ENCODE results near the gene FAM20A.

Gene FAM20A

DNA sequence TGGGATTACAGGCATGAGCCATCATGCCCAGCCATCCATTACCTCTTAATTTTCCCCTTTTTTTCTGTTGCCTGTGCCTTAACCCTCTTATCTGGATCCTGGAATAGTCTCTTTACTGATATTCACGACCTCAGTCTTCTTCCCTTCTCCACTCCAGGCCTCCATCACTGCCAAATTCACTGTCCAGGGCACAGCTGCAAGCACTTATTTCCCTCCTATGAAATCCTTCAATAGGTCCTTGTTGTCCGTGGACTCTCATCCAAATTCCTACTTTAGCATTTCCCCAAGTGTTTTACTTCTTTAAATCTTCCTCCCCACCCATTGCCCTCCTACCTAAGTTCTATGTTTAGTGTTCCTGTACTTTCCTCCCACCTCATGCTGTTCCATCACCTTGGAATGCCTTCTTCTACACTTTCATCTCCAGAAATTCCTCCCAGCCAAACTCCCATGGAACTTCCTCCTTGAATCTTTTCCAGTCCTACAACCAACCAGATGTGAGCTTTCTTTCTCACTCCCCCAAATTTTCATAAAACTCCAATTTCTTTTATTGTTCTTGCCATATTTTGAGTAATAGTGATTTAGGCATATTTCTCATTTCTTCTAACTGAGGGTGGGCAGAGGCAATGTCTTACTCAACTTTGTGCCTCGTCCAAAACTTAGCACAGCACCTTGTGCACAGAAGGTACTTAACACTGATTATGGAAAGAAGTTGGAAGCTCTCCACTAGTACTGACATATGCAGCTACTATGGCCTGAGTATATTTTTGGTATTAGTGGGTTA is 35.3 kb downstream of the FAM20A start:
- no peak for DNase-seq (ENCODE audit: low spot score)

DNA sequence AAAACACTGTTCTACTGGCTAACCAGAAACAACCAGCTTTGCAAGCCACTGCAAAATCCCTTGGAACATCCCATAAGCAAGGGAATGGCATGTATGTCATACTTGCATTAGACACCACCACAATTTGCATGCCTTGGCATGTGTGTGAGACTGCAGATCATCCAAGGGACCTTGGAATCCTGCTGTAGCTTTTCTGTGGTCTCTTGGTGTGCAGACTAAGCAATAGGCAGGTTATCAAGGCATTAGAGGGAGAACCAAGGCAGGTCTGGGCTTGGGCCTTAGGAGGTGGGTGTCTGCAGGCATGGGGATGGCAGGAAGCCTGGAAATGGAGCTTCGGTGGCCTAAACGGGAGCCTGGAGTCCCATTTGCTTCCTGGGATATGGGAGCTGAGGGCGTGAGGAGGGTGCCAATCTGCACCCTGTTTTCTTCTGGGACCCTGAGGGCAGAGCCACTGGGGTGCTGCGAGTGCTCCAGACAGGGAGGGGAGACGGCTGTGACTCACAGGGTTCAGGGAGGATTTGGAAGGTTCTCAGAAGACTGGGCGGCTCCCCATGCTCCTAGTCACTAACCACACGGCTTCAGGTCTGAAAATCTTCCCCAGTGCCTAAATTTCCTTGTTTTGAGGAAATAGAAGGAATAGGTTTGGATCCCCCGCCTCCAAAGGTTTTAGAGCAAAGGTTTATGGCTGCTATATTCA is 36.6 kb downstream of the FAM20A start:
- no peak for DNase-seq (ENCODE audit: low spot score)

DNA sequence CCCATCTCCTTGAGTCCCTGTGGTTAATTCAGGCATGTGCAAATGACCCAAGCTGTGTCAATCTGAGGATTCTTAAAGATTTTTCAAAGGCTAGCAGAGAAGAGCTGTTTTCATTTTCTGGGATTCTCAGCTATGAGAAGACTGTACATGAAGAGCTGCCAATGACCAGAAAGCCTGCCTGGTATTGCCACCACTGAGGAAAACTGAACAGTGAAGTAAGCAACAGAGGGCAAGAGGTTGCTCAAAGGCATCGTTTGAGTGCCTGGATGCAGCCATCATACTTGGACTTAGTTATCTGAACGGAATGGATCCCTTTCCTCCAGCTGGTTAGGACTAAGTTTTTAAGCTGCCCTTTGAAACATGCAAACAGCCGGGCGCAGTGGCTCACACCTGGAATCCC is 38.4 kb downstream of the FAM20A start:
- no peak for DNase-seq (ENCODE audit: low spot score)

DNA sequence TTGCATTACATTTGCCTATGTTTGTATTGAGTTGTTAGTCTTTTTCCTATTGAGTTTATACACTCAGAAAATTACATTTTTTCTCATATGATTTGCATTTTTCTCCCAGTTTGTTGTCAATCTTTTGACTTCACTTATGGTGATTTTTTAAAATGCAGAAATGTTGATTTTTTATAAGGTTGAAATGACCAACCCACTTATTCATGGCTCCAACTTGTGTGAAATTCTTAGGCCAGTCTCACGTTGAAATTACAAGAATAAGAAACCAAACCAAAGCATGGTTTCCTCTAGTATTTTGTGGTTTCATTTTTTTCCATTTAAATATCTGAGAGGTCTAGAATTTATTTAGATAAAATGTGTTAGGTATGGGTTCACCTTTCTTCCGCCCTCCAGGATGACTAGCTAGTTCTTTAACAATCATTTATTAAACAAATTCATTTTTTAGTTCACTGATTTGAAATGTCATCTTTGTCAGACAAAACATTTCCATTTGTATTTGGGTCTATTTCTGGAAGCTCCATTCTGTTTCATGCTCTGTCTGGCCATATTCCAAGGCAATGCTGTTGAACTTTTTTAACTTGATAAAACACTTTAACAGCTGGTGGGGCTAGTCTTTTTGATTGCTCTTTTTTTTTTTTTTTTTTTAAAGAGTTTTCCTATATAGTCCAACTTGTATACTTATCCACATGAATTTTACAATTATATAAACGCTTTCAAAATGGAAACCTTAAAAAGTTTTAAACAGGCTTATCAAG is 40.0 kb downstream of the FAM20A start:
- no peak for DNase-seq (ENCODE audit: low spot score)

DNA sequence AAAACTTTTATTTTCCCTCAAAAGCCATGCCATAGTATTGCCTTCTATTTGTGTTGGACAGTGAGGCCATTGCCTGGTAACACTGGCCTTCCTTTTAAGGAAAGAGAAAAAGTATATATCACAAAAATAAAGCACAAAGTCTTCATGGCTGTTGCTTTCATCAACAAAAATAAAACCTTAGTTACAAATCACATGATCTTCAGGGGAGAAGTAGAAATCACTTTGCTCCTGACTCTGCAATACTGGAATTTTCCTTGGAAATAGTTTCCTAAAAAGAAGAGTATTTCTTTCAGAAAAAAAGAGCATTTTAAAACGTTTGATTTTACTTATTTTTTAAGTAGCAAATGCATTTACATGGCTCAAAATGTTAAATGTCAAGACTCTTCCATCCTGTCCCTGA is 41.9 kb downstream of the FAM20A start:
- no peak for DNase-seq (ENCODE audit: low spot score)

DNA sequence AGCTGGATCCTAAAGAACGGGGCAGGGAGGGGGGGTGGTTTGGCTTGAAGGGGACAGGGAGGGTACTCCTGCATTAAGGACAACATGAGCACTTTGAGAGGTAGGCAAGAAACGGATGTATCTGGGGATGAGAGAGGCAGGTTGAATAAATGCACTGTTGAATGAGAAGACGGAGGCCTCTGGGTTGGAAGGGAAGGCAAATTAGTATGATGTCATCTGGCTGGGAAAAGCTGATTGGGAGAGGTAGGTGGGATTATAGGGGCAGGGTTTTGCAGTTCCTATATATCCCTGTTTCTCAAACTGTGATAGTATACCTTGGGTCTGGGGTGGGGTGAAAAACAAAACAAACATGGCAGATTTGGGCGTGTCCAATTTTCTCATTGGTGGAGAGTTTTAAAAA is 44.6 kb downstream of the FAM20A start:
- no peak for DNase-seq (ENCODE audit: low spot score)

DNA sequence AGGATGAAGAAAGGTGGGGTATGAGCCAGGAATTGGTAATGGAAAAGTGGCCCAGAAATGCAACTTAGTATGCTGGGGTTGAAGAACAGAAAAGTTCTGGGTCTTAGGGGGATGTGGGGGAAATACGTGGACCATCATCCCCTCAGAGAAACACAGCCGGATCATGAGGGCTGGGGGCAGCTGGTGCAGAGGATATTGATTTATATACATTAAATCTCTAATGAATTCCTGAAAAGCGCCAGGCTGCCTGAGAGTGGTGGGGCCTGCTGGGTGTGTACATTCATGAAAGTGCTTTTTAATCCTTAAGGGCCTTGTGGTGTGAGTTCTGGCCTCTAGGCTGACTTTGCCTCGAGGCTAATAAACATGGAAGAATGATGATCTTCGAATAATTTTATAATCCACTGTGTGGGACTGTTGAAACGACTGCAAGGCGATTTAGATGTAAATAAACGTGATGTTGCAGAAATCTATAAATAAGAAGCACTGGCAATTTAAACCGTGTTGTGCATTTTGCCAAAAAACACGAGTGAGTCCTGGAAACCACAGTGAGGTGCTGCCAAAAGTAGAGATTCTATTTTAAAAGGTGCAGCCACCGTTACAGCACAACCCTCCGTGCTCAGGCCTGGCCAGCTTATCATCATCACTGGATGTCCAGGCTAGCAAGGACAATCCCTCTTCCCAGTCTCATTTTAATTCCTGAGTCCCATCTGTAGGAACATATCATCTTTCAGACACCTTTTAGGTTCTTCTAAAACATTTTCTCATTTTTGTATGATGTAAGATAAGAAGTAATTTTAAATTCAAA is 56.9 kb downstream of the FAM20A start:
- DNase-seq (ENCODE audit: low spot score), result no peak

DNA sequence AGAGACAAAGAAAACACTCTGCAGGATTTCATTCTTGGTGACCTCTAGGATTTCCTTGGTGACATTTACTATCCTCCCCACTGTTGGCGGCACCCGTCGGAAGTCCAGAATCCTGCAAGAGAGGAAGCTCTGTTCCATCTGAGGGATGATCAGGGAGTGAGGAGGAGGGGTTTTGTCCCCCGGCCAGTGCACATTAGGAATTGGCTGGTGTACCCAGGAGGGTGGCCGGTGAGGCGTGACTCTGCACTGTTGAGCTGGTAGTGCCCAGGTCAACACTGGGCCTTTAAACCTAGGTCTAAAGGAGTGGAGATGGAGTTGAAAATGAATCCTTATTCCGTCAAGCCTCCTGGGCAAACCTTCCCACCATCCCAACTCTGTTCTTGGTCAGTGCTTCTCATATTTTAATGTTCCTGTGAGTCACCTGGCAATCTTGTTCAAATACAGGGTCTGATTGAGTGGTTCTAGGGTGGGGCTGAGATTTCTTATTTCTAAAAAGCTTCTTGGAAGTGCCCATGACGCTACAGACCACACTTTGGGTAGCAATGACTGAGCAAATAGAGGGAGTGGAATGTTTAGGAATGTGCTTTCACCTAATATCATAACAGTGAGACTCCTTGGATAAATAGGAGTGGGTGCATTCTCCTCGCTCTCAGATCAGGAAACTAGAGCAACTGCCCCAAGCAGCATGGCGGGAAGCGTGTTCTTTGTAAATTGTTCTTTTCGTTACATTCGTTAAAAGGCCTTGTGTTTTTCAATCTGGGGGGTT is 58.3 kb downstream of the FAM20A start:
- DNase-seq (ENCODE audit: low spot score), result peak; percentile 29

DNA sequence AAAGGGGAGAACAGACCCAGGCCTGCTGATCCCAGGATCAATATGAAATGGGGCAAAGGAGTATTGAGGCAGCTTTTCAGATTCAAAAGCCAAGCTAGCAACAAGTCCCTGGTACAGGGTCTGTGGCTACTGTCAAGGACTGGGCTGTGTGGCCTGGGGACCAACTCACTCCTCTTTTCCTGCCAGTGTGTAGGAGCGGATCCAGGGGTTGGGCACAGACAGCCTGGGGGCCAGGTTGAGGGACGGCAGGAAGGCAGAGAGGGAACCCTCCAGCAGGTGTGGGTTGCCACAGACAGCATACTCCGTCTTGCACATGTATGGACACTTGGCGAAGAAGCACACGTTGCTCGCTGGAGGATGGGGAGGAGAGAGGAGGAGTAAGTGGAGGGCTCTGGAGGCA is 59.4 kb downstream of the FAM20A start:
- DNase-seq (ENCODE audit: low spot score), result no peak

DNA sequence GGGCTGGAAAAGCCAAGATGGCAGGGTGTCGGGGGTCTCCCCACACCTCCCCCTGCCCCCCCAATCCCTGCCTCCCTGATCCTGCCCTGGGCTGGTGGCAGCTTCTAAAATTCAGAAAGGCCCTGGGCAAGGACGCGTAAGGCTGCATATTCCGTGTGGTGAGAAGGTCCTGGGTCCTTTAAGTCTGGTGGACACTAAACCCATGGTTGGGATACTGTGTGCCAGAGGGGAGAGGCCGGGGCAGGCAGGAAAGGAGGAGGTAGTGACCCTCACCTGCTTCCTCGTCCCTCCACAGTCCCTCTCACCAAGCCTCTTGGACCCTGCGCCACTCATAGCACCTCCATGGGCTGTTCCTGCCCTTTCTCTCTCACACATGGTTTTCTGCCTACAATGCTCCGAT is 60.2 kb downstream of the FAM20A start:
- no peak for DNase-seq (ENCODE audit: low spot score)

DNA sequence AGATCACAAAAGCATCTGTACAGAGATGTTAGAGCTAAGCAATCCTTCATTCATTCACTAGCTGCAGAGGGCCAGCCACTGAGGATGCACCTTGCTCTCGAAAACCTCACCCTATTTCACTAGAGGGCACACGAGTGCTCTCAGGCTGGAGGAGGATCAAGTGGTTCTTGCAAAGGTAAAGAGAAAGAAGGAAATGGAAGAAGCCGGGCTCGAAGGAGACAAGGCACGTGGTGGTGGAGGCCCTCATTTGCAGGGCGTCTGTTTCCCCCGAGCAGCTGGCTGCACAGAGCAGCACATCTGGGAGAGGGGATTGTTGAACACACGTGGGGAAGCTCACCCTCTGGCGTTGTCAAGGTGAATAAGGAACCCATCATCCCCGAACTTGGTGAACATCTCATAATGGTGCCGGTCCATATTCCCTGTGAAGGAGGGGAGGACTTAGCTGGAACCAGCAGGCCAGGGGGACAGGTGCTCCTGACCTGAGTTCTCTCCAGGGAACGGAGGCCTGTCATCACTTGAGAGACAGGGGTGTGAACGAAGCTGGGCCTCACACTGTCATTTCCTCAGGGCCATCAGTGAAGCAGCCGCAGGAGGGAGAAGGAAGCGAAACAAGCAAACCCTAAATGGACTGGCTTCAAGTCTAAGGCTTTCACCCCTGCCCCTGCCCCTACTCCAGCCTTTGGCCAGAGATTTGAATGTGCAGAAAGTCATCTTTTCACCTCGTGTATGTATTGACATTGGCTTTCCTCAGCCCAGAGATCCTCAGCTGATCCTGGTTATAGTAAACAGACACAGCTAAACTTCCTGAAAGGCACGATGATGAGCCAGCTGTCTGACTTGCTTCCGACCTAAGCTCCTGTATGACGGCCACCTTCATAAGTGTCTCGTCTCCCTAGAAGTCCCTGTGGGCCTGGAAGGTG is 61.4 kb downstream of the FAM20A start:
- DNase-seq (ENCODE audit: low spot score), result peak; percentile 25

DNA sequence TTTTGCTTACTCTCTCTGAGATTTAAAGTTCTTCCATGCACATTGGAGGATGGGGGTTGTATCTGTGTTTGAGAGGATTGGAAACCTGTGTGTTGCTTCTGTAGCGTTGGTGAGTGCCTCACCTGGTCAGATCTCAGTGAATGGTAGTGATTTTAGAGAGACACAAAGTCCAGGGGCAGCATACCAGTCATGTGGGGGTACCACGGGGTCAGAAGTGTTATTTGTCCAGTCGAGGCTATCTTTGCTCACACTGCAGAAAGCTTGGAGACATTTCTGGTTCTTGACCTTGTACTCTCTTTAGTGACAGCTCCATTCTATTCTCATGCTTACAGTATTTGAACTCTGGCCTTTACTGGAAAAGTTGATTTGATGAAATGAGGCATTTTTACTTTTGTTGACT is 65.2 kb downstream of the FAM20A start:
- no peak for DNase-seq (ENCODE audit: low spot score)

DNA sequence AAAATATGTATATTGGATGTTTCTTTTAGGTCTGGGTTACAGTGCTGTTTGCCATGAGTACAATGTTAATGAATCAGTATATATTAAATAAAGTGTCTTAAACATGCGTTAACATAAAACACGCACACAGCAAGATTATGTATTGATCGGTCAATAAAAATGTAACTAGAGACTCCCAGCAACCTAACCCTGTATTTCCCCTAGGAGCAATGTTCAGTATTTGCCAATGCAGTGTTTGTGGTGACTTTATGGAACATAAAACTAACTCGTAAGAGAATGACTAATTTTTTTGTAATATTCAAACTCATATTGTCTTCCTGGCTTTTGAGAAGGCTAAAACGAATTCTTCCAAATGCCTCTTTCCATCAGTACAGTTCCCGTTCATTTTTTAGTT is 66.5 kb downstream of the FAM20A start:
- no peak for DNase-seq (ENCODE audit: low spot score)

DNA sequence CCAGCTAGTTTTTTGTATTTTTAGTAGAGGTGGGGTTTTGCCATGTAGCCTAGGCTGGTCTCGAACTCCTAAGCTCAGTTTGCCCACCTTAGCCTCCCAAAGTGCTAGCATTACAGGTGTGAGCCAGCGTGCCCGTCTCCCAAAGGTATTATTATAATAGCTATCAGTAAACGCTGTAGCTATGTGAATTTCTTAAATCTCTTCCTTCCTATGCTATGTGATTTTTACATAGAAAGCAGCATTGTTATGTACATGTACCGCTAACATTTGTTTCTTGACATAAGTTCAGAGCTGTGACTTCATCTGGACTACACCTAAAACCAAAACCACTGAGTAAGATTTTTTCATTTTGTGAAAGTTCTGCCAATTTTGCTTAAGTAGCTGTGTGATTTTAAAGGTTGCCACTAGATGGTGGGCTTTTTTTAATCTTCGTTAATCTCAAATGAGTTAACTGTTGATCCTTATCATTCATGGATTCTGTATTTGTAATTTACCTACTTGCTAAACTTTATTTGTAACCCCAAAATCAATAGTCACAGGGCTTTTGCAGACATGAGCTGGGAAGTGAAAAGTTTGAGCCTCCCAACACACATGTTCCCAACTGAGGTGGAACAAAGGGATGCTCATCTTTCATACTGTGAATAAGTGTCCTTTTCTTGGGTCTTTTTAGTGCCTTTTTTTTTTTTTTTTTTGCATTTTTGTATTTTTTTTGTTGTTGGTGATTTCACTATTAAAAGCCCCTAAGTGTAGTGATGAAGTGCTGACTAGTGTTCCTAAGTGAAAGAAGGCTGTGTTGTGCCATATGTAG is 67.1 kb downstream of the FAM20A start:
- DNase-seq (ENCODE audit: low spot score), result peak; percentile 12

DNA sequence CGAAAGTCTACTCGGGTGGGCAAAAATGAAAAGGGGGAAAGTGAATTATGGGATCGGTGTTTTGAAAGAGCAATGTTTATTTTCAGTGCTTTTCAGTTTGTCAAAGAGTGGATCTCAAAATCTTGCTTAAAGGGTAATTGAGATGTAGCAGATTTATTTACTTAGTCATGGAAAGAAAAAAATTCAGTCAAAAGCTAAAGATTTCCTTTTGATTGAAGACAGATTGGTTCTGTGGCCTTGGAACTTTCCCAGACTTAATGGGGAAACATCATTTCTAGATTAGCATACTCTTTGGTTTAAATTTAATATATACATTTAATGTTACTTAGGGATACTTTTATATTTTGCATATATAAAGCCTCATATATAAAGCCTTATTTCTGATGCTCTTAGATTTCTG is 68.3 kb downstream of the FAM20A start:
- DNase-seq (ENCODE audit: low spot score), result no peak

DNA sequence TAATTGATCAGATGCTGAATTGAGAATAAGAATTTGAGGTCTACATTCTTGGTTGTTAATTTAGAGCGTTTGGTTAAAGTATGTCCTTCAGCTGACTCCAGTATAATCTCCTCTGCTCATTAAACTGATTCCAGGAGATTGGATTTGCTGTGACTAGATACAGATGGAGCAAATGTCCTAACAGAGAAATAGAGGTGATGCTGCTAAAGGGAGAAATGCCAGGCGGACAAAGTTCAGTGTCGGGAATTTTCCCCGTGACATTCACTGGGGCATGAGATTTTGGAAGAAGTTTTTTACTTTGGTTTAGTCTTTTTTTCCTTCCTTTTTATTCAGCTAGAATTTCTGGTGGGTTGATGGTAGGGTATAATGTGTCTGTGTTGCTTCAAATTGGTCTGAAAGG is 69.9 kb downstream of the FAM20A start:
- no peak for DNase-seq (ENCODE audit: low spot score)

DNA sequence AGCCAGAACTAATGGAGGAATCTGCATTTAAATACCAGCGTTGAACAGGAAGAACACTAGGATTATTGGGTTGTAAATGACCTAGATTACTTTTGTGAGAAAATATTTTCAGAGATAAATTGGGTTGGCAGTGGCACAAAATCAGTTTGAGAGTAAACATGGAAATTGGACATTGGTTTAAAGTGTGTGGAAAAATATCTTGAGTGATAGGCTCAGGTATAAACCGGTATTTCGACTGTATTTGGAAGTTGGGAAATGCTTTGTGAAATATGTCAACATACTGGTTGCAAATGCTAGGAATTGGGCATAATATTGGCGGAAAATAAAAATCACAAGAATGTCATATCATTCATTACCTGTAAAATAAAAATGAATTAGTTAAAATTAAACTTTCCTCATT is 73.9 kb downstream of the FAM20A start:
- no peak for DNase-seq (ENCODE audit: low spot score)

DNA sequence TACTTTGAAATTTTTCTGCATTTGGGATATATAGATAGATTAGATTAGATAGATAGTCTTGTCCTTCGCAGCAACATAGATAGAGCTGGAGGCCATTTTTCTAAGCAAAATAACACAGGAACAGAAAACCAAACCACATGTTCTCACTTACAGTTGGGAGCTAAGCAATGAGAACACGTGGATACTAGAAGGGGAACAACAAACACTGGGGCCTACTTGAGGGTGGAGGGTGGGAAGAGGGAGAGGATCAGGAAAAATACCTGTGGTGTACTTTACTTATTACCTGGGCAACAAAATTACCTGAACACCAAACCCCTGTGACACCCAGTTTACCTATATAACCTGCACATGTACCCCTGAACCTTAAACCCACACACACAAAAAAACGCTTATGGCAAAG is 74.6 kb downstream of the FAM20A start:
- DNase-seq (ENCODE audit: low spot score), result no peak

DNA sequence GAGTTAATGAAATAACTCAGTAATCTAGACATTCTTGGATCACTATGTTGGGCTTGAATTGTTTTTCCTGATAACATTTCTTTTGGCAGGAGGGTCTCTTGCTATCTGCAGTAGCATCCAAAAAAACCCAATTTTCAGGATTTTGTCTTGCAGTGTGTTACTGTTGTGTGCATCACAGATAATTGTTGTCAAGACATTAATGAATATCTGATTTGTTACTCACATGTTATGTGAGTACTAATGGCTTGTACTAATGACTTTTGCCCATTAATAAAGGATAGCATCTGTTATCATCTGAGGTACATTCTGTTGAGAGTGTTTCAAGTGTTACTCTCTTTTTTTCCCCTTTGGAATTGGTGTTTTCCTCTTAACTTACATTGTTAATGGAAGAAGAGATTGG is 78.9 kb downstream of the FAM20A start:
- DNase-seq (ENCODE audit: low spot score), result no peak

DNA sequence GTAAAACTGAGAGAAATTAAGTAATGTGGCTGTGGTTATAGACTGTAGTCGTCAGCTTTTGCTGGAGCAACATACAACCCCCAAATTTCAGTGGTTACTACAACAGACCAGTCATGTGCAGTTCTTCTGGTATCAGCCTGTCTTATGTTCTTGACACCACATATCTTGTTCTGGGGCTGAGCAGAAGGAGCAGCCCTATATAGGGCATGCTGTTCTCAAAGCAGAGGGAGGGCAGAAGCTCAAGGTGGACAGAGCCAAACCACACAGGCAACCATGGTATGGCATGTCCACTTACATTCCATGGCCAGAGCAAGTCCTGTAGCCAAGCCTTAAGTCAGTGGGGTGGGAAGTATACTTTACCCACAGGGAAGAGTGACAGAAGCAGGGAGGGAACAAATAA is 81.3 kb downstream of the FAM20A start:
- no peak for DNase-seq (ENCODE audit: low spot score)
